ENCODE measurements around the gene SLC1A7.
A peak's percentile ranks its signal among the peaks of the same experiment; 100 is the strongest.

SLC1A7 gene

DNA sequence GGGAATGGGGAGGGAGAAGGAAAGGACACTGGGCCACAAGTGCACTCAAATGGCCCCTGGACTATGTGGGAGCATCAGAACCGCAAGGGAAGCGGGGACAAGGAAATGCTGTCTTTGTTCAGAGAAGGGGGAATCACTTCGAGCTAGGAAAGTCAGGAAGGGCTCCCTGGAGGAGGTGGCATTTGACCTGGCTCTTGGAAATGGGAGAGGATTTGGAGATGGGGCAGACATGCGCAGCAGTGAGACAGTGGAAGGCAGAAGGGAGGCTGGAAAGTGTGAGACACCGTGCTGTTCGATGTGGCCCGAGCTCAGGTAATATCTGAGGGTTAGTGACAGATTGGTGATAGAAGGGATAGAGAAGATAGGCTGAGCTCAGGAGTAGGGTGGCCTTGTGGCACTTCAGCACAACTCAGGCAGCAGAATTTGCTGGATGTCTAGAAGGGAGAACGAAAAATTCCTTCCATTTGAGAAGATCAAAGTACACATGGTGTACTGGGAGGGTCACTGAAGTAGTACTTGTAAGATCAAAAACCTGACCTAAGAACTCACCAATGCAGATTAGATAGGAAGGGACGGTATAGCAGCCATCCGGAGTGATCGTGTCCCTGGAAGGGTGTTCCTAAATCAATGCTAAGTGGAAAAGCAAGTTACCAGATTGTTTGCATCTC lies 25.4 kb downstream of the SLC1A7 start:
- Mint-ChIP-seq H3K9me3 (peaks cover 0 to 6% of the 10 kb centered on the region in 2 donors), H3K27me3 (peaks cover 16% of the 10 kb centered on the region), H3K27ac (peak overlapping the region in 1 of 2 donors; percentile 8), H3K4me1 (peaks cover 11% of the 10 kb centered on the region), H3K4me3 (no peak overlapping the region)
- ATAC-seq: no peak
- no peak for DNase-seq

DNA sequence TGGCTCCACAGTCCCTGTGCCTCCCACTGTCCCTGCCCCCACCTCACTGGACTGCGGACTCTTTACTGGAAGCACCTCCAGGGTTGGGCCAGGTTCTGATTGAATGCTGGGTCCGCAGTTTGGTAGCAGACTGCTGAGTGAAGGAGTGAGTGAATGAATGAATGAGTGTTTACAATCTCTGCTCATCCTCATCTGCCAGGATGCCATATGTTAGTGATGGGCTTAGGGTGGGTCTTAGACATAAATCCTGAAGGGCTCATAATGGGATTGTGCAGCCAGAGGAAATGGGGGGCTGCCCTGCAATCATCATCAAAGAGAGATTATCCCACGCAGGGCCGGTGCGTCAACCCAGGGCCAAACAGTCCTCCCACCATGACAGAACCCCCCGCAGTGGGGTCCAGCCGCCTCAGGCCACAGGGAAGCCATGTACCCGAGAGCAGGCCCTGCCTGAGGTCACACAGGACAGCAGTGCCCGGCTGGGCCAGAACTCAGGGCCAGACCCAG lies 26.1 kb downstream of the SLC1A7 start:
- Mint-ChIP-seq H3K27me3 (peaks cover 12% of the 10 kb centered on the region), H3K4me3 (no peak overlapping the region), H3K9me3 (peaks cover 0 to 7% of the 10 kb centered on the region in 2 donors), H3K27ac (no peak overlapping the region), H3K4me1 (peaks cover 5% of the 10 kb centered on the region)
- DNase-seq (no peak), ATAC-seq (no peak)

DNA sequence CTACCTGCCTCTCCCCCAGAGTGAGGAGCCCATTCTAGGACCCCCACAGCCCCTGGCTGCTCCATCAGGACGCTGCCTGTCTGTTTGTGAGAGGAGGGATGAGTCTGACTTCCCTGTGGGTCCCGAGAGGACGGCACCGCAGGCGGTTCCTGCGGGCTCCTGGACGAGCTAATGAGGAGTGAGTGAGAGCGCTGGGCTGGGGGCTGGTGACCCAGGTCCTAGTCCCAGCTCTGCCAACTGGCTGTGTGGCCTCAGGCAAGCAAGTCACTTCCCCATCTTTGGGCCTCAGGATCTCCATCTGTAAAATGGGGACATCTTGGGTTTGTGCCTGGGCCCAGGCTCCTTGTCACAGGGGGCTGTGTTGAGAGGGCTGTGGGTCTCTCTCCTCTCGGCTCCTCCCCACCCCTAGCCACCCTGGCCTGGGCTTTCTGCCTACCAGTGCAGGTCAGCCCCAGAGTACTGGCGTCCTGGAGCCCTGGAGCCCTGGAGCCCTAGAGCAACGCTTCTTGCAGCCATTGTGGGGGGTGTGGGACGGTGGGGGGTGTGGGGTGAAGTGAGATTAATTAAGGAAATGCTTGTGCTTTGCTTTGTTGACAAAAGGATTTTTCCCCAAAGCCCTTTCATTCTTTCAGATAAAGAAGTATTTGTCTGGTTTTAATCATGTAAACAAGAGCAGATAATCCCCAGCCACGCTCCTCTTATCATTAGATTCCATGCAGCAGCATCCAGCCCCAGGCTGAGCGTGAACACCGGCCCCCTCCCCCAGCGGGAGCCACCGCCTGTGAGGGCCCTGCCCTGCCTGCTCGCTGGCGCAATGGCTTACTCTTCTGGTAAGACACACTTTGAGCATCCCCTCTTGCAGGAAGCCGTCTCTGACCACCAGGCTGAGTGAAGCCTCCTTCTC lies 26.8 kb downstream of the SLC1A7 start:
- Mint-ChIP-seq H3K27me3 (peaks cover 8% of the 10 kb centered on the region), H3K9me3 (peaks cover 0 to 7% of the 10 kb centered on the region in 2 donors), H3K27ac (no peak overlapping the region), H3K4me1 (peaks cover 8% of the 10 kb centered on the region), H3K4me3 (no peak overlapping the region)
- no peak for DNase-seq
- ATAC-seq: no peak

DNA sequence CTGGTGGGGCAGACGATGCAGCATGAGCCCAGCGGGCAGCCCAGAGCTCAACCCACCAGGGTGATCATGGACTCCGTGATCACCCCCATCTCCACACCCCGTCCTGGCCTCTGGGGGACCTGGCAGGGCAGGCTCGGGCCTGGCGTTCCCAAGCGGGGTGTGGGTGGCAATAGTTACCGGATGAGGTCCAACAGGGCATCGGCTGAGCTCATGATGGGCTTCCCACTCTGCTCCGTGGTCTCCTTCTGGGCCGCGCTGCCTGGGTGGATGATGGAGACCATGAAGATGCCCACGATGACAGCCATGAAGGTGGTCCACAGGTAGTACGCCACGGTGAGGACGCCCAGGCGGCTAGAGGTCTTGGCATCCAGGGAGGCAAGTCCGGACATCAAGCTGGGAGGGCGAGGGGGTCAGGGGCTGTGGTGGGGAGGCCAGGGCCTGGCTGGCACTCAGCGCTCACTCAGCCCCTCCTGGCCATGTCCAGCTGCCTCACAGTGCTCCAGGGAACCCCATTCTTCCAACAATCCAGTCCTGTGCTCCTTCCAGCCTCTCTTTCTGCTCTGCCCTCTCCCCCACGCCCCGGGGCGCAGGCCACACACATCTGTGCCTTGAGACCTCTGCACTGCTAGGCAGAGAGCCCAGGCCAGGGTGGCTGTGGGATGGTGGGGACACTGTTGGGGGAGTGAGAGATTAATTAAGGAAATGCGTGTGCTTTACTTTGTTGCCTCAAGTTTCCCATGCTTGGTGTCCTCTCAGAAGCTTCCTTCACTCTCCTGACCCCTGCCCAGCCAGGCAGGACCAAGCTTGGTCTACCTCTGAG lies 27.6 kb downstream of the SLC1A7 start:
- Mint-ChIP-seq H3K9me3 (peaks cover 0 to 7% of the 10 kb centered on the region in 2 donors), H3K4me1 (peaks cover 14% of the 10 kb centered on the region), H3K4me3 (no peak overlapping the region), H3K27me3 (peaks cover 9% of the 10 kb centered on the region), H3K27ac (peak overlapping the region in 1 of 2 donors; percentile 44)
- DNase-seq: no peak
- ATAC-seq: no peak

DNA sequence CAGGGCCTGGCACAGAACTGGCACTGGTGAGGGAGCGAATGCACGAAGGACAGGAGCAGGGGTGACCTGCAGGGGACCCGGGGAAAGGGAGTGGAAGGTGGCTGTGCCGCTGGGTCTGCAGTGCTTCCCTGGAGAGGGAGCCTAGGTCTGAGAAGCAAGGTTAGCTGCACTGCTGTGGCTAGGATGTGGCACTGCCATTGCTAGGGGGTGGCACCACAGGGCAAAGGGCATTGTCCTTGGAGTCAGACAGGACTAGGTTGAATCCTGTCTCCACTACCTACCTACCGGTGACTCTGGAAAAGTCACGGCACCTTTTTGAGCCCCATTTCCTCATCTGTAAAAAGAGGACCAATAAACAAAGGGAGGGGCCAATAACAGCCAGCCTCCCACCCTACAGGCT lies 28.3 kb downstream of the SLC1A7 start:
- H3K4me3 Mint-ChIP-seq: no peak overlapping the region
- peaks cover 16% of the 10 kb centered on the region for H3K27me3 Mint-ChIP-seq
- no peak overlapping the region for H3K27ac Mint-ChIP-seq

DNA sequence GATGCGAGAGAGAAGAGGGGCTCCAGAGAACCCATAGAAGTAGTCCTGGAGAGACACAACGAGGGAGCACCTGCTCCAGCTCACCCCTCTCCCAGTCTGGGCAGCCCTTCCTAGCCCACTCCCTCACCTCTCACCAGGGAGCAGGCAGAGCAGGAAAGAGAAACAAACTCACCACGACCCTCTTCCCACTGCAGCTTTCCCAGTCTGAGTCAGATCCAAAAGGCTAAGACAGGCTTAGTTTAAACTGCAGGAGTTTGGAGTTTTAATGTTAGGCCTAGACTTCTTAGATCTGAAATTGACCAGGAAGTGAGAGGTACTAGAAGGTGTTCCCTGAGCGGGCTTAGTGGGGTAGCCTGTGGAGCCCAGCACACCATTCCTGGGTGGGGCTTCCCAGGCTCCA lies 29.6 kb downstream of the SLC1A7 start:
- Mint-ChIP-seq H3K27me3 (peaks cover 26% of the 10 kb centered on the region), H3K4me3 (no peak overlapping the region), H3K4me1 (peaks cover 24% of the 10 kb centered on the region), H3K27ac (peak overlapping the region in 1 of 2 donors; percentile 61), H3K9me3 (peaks cover 0 to 7% of the 10 kb centered on the region in 2 donors)
- no peak for ATAC-seq
- DNase-seq: no peak

More for the DNA sequence above, 28.3 kb downstream of the SLC1A7 start:
- no peak for ATAC-seq
- H3K4me1 Mint-ChIP-seq: peaks cover 18% of the 10 kb centered on the region
- DNase-seq: no peak
- peaks cover 0 to 7% of the 10 kb centered on the region in 2 donors for H3K9me3 Mint-ChIP-seq

DNA sequence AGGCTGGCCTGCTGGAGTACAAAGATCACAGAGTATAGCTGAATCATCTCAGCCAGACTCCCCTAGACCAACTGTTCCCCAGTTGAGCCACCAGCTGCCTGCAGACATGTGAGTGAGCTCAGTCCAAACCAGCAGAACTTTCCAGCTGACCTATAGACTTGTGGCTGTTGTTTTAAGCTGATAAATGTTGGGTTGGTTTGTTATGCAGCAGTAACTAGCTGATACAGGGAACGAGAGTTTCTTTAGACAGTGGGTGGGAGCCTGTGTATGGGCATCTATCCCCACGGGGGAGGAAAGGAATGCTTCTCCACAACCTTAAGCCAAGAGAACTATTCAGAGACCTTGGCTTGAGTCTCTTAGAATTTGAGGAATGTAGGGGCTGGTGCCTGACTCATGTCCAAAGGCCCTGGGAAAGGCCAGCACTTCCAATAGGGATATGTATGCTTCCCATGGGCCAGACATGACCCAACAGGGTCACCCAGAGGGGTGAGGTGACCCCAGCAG lies 30.1 kb downstream of the SLC1A7 start:
- Mint-ChIP-seq H3K27ac (no peak overlapping the region), H3K4me3 (no peak overlapping the region)
- no peak for ATAC-seq

DNA sequence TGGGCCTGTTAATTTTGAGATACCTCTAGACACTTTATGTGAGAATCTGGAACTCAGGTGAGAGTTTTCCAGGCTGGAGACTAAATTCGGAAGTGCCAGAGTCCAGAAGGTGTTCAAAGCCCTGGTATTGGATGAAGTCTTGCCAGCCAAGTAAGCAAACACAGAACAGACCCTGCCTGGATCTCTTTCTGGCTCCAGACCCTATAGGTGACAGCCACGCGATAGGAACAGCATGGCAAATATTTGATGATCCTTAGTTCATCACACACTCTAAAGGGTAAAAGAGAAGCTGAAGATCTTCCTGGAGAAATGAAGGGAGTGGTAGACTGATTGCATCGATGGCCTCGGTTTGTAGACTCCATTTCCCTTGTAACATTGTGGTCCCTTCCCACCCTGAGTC lies 30.7 kb downstream of the SLC1A7 start:
- peaks cover 0 to 7% of the 10 kb centered on the region in 2 donors for H3K9me3 Mint-ChIP-seq
- peaks cover 28% of the 10 kb centered on the region for H3K27me3 Mint-ChIP-seq
- no peak overlapping the region for H3K4me3 Mint-ChIP-seq
- DNase-seq (no peak), ATAC-seq (no peak)
- no peak overlapping the region for H3K27ac Mint-ChIP-seq
- peaks cover 31% of the 10 kb centered on the region for H3K4me1 Mint-ChIP-seq

More for the DNA sequence above, 30.1 kb downstream of the SLC1A7 start:
- no peak for DNase-seq
- H3K4me1 Mint-ChIP-seq: peaks cover 29% of the 10 kb centered on the region
- peaks cover 28% of the 10 kb centered on the region for H3K27me3 Mint-ChIP-seq
- peaks cover 0 to 7% of the 10 kb centered on the region in 2 donors for H3K9me3 Mint-ChIP-seq

DNA sequence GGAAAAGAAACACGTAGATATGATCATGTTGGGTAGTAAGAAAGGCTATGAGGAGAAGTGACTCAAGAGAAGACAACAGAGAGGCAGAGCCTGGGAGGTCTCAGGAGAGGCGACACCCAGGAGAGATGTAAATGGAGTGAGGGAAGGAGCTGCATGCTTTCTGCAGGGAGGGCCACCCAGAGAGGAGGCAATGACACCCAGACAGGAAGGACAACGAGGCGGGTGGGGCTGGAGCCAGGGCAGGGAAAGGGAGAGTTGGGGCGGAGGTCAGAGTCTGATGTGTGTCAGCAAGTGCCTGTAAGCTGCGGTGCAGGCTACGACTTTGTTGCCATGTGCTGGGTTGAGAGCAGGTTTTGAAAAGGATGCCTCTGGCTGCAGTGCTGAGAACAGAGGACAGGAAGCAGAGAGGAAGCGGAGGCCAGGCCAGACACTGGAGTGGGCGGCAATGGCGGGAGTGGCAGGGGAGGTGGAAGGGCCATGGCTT lies 31.3 kb downstream of the SLC1A7 start:
- Mint-ChIP-seq H3K4me1 (peaks cover 31% of the 10 kb centered on the region), H3K27me3 (peaks cover 28% of the 10 kb centered on the region), H3K4me3 (no peak overlapping the region), H3K27ac (no peak overlapping the region), H3K9me3 (peaks cover 0 to 7% of the 10 kb centered on the region in 2 donors)
- ATAC-seq (peak; percentile 7), DNase-seq (no peak)

DNA sequence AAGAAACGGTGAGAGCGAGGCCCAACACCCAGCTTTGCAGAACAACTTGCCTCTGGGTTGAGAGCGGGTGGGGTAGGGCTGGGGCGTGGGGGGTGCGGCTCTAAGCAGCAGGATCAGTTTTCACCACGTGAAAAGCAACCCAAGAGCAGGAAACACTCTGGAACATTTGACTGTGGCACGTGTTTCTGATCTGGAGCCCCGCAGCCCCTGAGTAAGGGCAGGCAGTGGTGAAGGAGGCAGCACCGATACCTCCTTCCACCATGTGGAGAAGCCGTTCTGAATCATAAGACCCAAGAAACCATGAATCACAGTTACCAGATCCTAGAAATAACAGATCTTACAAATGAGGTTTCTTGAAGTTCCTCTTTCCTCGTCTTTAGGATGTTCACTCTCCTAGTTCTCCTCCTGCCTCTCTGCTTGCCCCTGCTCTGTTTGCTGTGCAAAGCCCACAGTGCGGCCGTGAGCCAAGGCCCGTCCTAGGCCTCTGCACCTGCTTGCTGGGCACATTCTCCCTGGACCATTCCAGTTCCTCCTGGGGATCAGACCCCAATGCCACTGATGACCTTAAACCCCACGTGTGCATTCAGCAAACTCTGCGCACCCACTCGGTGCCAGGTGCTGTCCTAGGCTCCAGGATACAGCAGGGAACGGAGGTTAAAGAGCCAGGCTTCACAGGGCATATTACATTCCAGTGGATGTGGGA lies 31.9 kb downstream of the SLC1A7 start:
- DNase-seq (no peak), ATAC-seq (peak; percentile 58)
- H3K9me3 Mint-ChIP-seq: peaks cover 0 to 7% of the 10 kb centered on the region in 2 donors
- peaks cover 31% of the 10 kb centered on the region for H3K4me1 Mint-ChIP-seq
- peak overlapping the region in 1 of 2 donors; percentile 42 for H3K27ac Mint-ChIP-seq
- no peak overlapping the region for H3K4me3 Mint-ChIP-seq
- peaks cover 28% of the 10 kb centered on the region for H3K27me3 Mint-ChIP-seq

DNA sequence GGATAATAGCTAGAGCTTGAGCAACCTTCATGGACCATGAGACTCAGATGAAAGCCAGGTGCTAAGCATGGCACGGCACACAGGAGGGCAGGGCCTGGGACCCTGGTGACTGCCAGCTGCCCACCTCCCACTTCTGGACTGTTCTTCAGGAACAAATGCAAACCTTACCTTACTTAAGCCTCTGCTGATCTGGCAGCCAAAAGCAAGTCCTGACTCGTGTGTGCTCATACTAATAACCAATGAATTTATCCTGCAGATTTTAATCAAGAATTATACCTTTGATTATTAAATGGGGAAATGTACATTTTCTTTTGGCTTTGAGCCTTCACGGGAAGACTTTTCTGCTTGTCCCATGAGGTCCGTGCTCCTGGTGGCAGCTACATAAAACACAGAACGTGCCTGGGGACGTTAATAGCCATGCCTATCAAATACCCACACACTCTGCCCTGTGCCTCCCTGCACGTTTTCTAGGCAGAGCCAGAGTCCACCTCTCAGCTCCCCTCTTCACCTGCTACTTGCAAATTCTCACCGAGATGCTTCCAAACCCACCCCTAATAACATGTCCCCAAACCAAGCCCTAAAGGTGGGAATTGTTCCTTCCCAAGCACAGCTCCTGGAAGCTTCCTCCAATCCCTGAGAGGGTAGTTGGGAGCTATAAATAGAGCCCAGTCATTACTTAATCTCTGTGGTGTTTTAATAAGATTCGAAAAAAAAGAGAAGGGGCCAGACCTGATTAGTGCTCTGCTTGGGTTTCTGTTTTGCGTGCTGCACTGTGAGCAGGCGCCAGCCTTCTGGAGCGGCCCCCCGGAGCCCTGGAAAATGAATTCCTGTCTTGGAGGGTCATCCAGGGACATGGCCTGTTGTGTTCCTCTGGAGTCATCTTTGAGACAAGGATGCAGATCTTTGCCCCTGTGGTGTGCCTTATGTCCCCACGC lies 33.5 kb downstream of the SLC1A7 start:
- ATAC-seq (no peak), DNase-seq (no peak)
- Mint-ChIP-seq H3K4me1 (peaks cover 31% of the 10 kb centered on the region), H3K4me3 (no peak overlapping the region), H3K27me3 (peaks cover 28% of the 10 kb centered on the region), H3K9me3 (peaks cover 0 to 7% of the 10 kb centered on the region in 2 donors), H3K27ac (no peak overlapping the region)

DNA sequence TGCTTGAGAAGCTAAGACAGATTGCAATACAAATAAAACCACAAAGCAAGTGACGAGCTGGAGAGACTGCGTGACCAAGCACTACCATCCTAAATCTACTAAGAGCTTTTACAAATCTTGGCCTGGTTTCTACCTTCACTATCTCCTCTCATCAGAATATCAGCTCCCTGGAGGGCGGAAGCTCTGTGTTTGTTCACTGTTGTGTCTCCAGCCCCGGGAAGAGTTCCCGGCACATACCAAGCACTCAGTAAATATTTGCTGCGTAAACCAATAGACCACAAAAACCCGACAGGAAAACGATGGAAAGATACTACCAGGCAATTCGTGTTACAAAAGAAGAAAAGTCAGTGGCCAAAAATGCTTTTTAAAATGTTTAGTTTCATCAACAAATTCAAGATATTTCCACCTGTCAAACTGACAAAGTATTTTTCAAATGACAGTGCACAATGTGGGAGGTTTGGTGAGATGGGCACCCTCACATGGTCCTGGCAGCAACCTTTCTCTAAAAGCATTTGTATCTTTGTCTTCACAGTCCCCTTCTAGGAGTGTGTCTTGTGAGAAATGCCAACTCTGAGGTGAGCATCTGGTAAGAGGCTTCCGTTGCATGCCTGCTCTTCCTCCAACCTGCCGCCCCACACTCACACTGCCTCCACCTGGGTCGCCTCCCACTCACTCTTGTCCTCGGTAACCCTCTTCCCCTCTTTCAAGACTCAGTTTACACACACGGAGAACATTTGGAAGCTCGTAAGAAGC lies 34.7 kb downstream of the SLC1A7 start:
- Mint-ChIP-seq H3K27ac (no peak overlapping the region), H3K27me3 (peaks cover 28% of the 10 kb centered on the region), H3K9me3 (peaks cover 0 to 7% of the 10 kb centered on the region in 2 donors), H3K4me1 (peaks cover 31% of the 10 kb centered on the region), H3K4me3 (no peak overlapping the region)
- DNase-seq: no peak
- no peak for ATAC-seq

DNA sequence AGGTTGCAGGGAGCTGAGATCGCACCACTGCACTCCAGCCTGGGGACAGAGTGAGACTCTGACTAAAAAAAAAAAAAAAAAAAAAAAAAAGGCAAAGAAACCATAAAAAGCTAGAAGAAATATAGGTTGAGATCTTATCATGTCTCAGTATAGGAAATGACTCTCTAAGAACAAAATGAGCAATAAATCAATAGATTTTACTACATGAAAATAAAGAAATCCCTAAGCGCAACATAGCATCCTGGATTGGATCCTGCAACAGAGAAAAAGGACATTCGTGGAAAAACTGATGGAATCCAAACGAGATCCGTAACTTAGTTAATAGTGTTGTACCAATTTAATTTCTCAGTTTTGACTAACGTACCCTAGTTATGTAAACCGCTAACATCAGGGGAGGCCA lies 35.3 kb downstream of the SLC1A7 start:
- peaks cover 0 to 1% of the 10 kb centered on the region in 2 donors for H3K9me3 Mint-ChIP-seq
- H3K27me3 Mint-ChIP-seq: peaks cover 28% of the 10 kb centered on the region
- ATAC-seq (no peak), DNase-seq (no peak)
- H3K4me1 Mint-ChIP-seq: peaks cover 31% of the 10 kb centered on the region
- H3K27ac Mint-ChIP-seq: no peak overlapping the region
- no peak overlapping the region for H3K4me3 Mint-ChIP-seq
